Osteoblast (primary cell): ENCODE results near the gene ZNF593. TPM values are rescaled to one million over a fixed set of nuclear protein-coding genes. Genes with fewer than 3 reads are reported as not detected.

Experiments used
- DNase-seq: peaks from one replicate; pipeline ENCODE4 v3.0.0; 2011; ENCODE audit warnings: low spot score, mixed read lengths; ENCODE audit not compliant: insufficient read length; ENCODE audit errors: missing footprints
- H2AFZ ChIP-seq: 2 replicates; pipeline ENCODE4 v1.6.0; 2011; ENCODE audit warnings: mild to moderate bottlenecking, low read length
- H3K27ac ChIP-seq: 2 replicates; pipeline ENCODE4 v1.5.1; 2011; ENCODE audit warnings: mild to moderate bottlenecking, low read depth, low read length, moderate library complexity
- H3K27me3 ChIP-seq: 2 replicates; pipeline ENCODE4 v1.6.0; 2012; ENCODE audit warnings: mild to moderate bottlenecking, control low read depth, inconsistent platforms, low read length, moderate library complexity; ENCODE audit not compliant: insufficient read depth
- H3K36me3 ChIP-seq: 2 replicates; pipeline ENCODE4 v1.5.1; 2011; ENCODE audit warnings: mild to moderate bottlenecking, low read length, control low read depth, moderate library complexity; ENCODE audit not compliant: insufficient read depth
- H3K4me1 ChIP-seq: 2 replicates; pipeline ENCODE4 v1.5.1; 2011; ENCODE audit warnings: mild to moderate bottlenecking, low read length, control low read depth, moderate library complexity; ENCODE audit not compliant: insufficient read depth
- H3K4me2 ChIP-seq: 2 replicates; pipeline ENCODE4 v1.6.0; 2011; ENCODE audit warnings: mild to moderate bottlenecking, low read length; ENCODE audit not compliant: insufficient read depth
- H3K4me3 ChIP-seq: fragments of 200-600 bp; sonication (generic); 3 replicates; pipeline ENCODE4 v1.5.1; 2012; ENCODE audit warnings: mild to moderate bottlenecking, low read length, inconsistent platforms; ENCODE audit not compliant: insufficient read depth
- H3K79me2 ChIP-seq: 2 replicates; pipeline ENCODE4 v1.6.0; 2012; ENCODE audit warnings: mild to moderate bottlenecking, low read length, control low read depth, inconsistent platforms; ENCODE audit not compliant: insufficient read depth
- H3K9me3 ChIP-seq: 2 replicates; pipeline ENCODE4 v1.5.1; 2011; ENCODE audit warnings: low read depth, low read length, control low read depth
- H4K20me1 ChIP-seq: 2 replicates; pipeline ENCODE4 v1.6.0; 2012; ENCODE audit warnings: mild to moderate bottlenecking, low read length, control low read depth; ENCODE audit not compliant: insufficient read depth
- total RNA-seq: library from RNA; depleted of rRNA; stranded (reverse); fragments of >200 nt; gene quantifications from 2 replicates; pipeline ENCODE4 v1.2.3, GENCODE V29; 2012
- TF ChIP-seq, protein P1 (sequence below): IDR thresholded peaks from 2 replicates; pipeline ENCODE4 v1.5.1; 2011; ENCODE audit warnings: mild to moderate bottlenecking, low read depth, low read length, moderate library complexity; ENCODE audit errors: extremely low read depth

Gene ZNF593
- total RNA-seq, 1 donor = 29.0 TPM

DNA sequence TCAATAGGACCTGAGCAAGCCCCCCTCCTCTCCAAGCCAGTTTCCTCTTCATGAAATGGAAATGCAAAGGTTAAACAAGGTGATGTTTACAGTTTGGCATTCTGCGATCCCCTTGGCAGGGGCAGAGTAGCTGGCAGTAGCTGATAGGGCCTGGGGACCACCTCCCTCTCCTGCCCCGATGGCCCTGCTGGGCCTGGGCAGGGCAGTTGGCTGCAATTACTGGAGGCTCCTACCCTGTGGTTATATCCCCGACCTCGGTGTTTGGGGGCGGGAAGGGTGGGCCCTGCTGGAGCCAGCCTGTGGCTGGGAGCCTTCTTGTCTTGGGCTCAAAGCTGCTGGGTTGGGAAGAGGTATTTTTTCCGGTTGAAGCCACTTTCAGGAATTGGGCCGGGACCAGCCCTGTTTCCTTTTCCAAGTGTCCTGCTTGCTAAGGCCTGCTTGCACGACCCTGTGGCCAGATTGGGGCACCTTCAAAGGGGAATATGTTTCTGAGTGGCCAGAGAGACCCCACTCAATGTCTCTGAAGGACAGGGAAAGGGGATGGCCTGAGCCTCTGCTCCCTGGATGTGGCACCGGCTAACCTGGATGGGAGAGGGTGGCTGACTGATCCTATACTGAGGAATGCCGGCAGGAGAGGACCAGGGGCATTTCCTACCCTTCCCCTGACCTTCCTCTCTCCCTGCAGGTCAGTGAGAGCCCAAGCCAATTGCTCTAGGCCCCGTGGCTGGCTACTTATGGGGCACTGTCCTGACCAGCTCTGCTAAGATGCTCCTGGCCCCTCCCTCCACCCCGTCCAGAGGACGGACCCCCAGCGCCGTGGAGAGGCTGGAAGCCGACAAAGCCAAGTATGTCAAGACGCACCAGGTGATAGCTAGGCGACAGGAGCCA lies 8.9 kb upstream of the ZNF593 start:
- Histone ChIP-seq H2AFZ (peak overlapping the region; percentile 62), H3K4me2 (peak overlapping the region; percentile 76), H3K27ac (no peak overlapping the region), H3K4me1 (peaks cover 4% of the 10 kb centered on the region), H3K4me3 (peak overlapping the region; percentile 63), H3K79me2 (no peaks in the 10 kb centered on the region), H3K36me3 (no peaks in the 10 kb centered on the region), H3K27me3 (peaks cover 29% of the 10 kb centered on the region), H4K20me1 (no peaks in the 10 kb centered on the region), H3K9me3 (no peaks in the 10 kb centered on the region)
- peak; percentile 76 for DNase-seq
- TF ChIP-seq, protein P1, sequence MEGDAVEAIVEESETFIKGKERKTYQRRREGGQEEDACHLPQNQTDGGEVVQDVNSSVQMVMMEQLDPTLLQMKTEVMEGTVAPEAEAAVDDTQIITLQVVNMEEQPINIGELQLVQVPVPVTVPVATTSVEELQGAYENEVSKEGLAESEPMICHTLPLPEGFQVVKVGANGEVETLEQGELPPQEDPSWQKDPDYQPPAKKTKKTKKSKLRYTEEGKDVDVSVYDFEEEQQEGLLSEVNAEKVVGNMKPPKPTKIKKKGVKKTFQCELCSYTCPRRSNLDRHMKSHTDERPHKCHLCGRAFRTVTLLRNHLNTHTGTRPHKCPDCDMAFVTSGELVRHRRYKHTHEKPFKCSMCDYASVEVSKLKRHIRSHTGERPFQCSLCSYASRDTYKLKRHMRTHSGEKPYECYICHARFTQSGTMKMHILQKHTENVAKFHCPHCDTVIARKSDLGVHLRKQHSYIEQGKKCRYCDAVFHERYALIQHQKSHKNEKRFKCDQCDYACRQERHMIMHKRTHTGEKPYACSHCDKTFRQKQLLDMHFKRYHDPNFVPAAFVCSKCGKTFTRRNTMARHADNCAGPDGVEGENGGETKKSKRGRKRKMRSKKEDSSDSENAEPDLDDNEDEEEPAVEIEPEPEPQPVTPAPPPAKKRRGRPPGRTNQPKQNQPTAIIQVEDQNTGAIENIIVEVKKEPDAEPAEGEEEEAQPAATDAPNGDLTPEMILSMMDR = no peak

DNA sequence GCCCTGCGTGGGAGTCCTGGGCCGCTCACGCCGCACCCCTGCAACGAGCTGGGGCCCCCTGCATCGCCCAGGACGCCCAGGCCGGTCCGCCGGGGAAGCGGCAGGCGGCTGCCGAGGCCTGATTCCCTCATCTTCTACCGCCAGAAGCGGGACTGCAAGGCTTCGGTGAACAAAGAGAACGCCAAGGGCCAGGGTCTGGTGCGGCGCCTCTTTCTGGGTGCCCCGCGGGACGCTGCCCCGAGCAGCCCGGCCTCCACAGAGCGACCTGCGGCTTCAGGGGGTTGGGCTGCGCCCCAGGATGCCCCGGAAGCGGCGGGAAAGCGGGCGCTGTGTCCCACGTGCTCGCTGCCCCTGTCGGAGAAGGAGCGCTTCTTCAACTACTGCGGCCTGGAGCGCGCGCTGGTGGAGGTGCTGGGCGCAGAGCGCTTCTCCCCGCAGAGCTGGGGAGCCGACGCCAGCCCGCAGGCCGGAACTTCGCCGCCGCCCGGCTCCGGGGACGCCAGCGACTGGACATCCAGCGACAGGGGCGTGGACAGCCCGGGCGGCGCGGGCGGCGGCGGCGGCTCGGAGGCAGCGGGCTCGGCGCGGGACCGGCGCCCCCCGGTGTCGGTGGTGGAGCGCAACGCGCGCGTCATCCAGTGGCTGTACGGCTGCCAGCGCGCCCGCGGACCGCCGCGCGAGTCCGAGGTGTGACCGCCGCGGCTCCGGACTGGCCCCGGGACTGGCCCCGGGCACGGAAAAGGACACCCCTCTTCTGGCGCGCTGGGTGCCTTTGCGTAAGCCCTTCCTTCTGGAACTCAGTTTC lies 8.1 kb upstream of the ZNF593 start:
- no peaks in the 10 kb centered on the region for H3K79me2 ChIP-seq
- peaks cover 4% of the 10 kb centered on the region for H3K4me1 ChIP-seq
- H3K9me3 ChIP-seq = no peaks in the 10 kb centered on the region
- peak; percentile 95 for DNase-seq
- no peak overlapping the region for H3K27ac ChIP-seq
- H3K36me3 ChIP-seq = no peaks in the 10 kb centered on the region
- peaks cover 20% of the 10 kb centered on the region for H3K27me3 ChIP-seq
- no peaks in the 10 kb centered on the region for H4K20me1 ChIP-seq
- peak overlapping the region; percentile 62 for H2AFZ ChIP-seq
- peak overlapping the region; percentile 63 for H3K4me3 ChIP-seq
- H3K4me2 ChIP-seq = peak overlapping the region; percentile 76
- TF ChIP-seq, protein P1 = no peak

DNA sequence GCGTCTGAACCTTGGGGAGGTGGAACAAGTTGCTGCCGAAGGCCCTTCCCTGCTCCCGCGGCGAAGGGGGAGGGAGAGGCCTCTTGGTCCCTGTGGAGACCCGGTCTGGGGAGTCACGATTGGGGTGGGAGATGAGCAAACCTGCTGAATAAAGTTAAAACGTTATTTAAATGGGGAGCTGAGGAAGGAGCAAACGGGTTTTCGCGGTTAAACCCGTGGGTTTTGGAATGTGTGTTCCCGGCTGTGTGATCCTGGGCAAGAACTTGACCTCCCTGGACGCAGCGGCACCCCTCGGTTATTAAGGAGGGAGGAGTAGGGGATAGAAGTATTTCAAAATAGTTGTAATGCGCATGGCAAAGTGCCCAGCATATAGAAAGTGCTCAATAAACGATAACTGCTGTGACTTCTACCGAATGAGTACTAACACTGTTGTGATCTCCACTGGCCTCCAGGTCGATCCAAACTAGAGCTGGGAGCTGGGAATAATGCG lies 7.4 kb upstream of the ZNF593 start:
- H3K4me1 ChIP-seq = peaks cover 4% of the 10 kb centered on the region
- TF ChIP-seq, protein P1 = no peak

GRCh38 chr1:26163684-26164035 lies 6.0 kb upstream of the ZNF593 start:
- peak overlapping the region; percentile 68 for H3K4me2 ChIP-seq
- H3K4me3 ChIP-seq = no peak overlapping the region
- no peaks in the 10 kb centered on the region for H3K9me3 ChIP-seq
- H3K79me2 ChIP-seq = no peaks in the 10 kb centered on the region
- H4K20me1 ChIP-seq = no peaks in the 10 kb centered on the region
- H2AFZ ChIP-seq = no peak overlapping the region
- no peaks in the 10 kb centered on the region for H3K36me3 ChIP-seq
- DNase-seq = peak; percentile 34
- TF ChIP-seq, protein P1 = no peak
- peaks cover 4% of the 10 kb centered on the region for H3K4me1 ChIP-seq
- no peak overlapping the region for H3K27ac ChIP-seq
- H3K27me3 ChIP-seq = peaks cover 16% of the 10 kb centered on the region

More for the DNA sequence above, 7.4 kb upstream of the ZNF593 start:
- H4K20me1 ChIP-seq = no peaks in the 10 kb centered on the region
- peak overlapping the region; percentile 11 for H2AFZ ChIP-seq
- H3K27ac ChIP-seq = no peak overlapping the region
- H3K79me2 ChIP-seq = no peaks in the 10 kb centered on the region
- no peaks in the 10 kb centered on the region for H3K9me3 ChIP-seq
- peak; percentile 90 for DNase-seq
- peak overlapping the region; percentile 63 for H3K4me3 ChIP-seq
- H3K4me2 ChIP-seq = peak overlapping the region; percentile 76
- peaks cover 18% of the 10 kb centered on the region for H3K27me3 ChIP-seq
- H3K36me3 ChIP-seq = no peaks in the 10 kb centered on the region
